ENCODE results near the gene PDE4A. TPM values are rescaled to one million over a fixed set of nuclear protein-coding genes. Genes with fewer than 3 reads are reported as not detected.

PDE4A gene
- total RNA-seq, 1 donor from 2014 or later = 1.8 TPM

- Histone ChIP-seq H3K27me3 (ENCODE audit: control insufficient read depth, insufficient read depth, low read length) (peaks cover 13% of the 10 kb centered on the region), H3K36me3 (ENCODE audit: control insufficient read depth, insufficient read depth, low read length) (no peaks in the 10 kb centered on the region), H3K4me3 (ENCODE audit: low read depth, low read length) (no peak overlapping the region)
- TF ChIP-seq CTCF (IDR thresholded peaks at IDR 0.05; ENCODE audit: insufficient read depth, low read length, poor library complexity, severe bottlenecking) = no peak
- DNase-seq (ENCODE audit: low read depth) = no peak
These were observed 12.8 kb downstream of the PDE4A start for GRCh38 chr19:10433131-10433536.

GRCh38 chr19:10439588-10439987, 19.2 kb downstream of the PDE4A start:
- Histone ChIP-seq H3K36me3 (ENCODE audit: control insufficient read depth, insufficient read depth, low read length) (no peaks in the 10 kb centered on the region), H3K4me3 (ENCODE audit: low read depth, low read length) (no peak overlapping the region), H3K27me3 (ENCODE audit: control insufficient read depth, insufficient read depth, low read length) (no peaks in the 10 kb centered on the region)
- no peak for DNase-seq (ENCODE audit: low read depth)
- TF ChIP-seq CTCF (IDR thresholded peaks at IDR 0.05; ENCODE audit: insufficient read depth, low read length, poor library complexity, severe bottlenecking) = no peak

- H3K36me3 ChIP-seq (ENCODE audit: control insufficient read depth, insufficient read depth, low read length) = no peaks in the 10 kb centered on the region
- DNase-seq (ENCODE audit: low read depth) = no peak
- TF ChIP-seq CTCF (IDR thresholded peaks at IDR 0.05; ENCODE audit: insufficient read depth, low read length, poor library complexity, severe bottlenecking) = no peak
- H3K4me3 ChIP-seq (ENCODE audit: low read depth, low read length) = no peak overlapping the region
- no peaks in the 10 kb centered on the region for H3K27me3 ChIP-seq (ENCODE audit: control insufficient read depth, insufficient read depth, low read length)
These were observed 22.4 kb downstream of the PDE4A start for GRCh38 chr19:10442698-10443097.

- DNase-seq (ENCODE audit: low read depth) = no peak
- no peak overlapping the region for H3K4me3 ChIP-seq (ENCODE audit: low read depth, low read length)
- no peaks in the 10 kb centered on the region for H3K36me3 ChIP-seq (ENCODE audit: control insufficient read depth, insufficient read depth, low read length)
- peaks cover 9% of the 10 kb centered on the region for H3K27me3 ChIP-seq (ENCODE audit: control insufficient read depth, insufficient read depth, low read length)
- TF ChIP-seq CTCF (IDR thresholded peaks at IDR 0.05; ENCODE audit: insufficient read depth, low read length, poor library complexity, severe bottlenecking) = no peak
These were observed 28.7 kb downstream of the PDE4A start for GRCh38 chr19:10449037-10449436.

- Histone ChIP-seq H3K36me3 (ENCODE audit: control insufficient read depth, insufficient read depth, low read length) (no peaks in the 10 kb centered on the region), H3K27me3 (ENCODE audit: control insufficient read depth, insufficient read depth, low read length) (peaks cover 9% of the 10 kb centered on the region), H3K4me3 (ENCODE audit: low read depth, low read length) (no peak overlapping the region)
- TF ChIP-seq CTCF (IDR thresholded peaks at IDR 0.05; ENCODE audit: insufficient read depth, low read length, poor library complexity, severe bottlenecking) = no peak
- no peak for DNase-seq (ENCODE audit: low read depth)
These were observed 30.0 kb downstream of the PDE4A start for GRCh38 chr19:10450191-10450852.
